Activated CD4-positive, alpha-beta T cell treated with anti-CD3 and anti-CD28 coated beads, Interleukin-2, amount 50 U/mL, for 4 hours (primary cell): ENCODE data around the gene INMT.

Experiments used
- DNase-seq, 2 experiments: peaks; one replicate each; pipeline ENCODE4 v3.0.0-alpha.2; 2020

The INMT gene

GRCh38 chr7:30790356-30790755 is 38.4 kb downstream of the INMT start:
- no peak for DNase-seq

- DNase-seq: no peak
Measured at GRCh38 chr7:30791114-30791513, 39.2 kb downstream of the INMT start.

DNA sequence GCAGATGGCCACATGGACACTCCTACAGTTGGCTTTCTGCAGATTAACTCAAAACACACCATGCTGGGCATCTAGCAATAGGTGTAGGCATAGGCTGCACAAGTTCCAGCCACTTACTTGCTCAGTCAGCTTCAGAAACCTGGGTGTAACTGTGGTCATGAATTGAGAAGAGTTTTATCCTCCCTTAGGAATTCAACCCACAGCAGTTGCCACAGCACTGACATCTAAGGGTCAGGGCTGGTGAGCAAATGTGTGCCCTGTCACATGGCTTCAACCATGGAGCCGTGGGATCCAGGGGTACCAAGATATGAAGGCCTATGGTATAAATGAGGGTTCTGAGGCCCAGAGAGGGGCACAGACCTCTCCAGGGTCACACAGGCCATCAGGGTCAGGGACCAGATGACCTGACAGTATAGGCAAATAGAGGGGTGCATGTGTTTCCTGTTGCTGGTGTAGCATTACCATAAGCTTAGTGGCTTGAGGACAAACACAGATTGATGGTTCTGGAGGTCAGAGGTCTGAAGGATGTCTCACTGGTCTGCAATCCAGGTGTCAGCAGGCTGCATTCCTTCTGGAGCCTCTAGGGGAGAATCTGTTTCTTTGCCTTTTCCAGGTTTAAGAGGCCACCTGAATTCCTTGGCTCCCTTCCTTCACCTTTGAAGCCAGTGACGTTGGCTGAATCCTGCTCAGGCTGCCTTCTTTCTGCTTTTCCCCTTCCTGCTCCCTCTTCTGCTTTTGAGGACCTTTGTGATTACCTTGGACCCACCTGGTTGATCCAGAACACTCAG is 43.4 kb downstream of the INMT start:
- no peak for DNase-seq

DNA sequence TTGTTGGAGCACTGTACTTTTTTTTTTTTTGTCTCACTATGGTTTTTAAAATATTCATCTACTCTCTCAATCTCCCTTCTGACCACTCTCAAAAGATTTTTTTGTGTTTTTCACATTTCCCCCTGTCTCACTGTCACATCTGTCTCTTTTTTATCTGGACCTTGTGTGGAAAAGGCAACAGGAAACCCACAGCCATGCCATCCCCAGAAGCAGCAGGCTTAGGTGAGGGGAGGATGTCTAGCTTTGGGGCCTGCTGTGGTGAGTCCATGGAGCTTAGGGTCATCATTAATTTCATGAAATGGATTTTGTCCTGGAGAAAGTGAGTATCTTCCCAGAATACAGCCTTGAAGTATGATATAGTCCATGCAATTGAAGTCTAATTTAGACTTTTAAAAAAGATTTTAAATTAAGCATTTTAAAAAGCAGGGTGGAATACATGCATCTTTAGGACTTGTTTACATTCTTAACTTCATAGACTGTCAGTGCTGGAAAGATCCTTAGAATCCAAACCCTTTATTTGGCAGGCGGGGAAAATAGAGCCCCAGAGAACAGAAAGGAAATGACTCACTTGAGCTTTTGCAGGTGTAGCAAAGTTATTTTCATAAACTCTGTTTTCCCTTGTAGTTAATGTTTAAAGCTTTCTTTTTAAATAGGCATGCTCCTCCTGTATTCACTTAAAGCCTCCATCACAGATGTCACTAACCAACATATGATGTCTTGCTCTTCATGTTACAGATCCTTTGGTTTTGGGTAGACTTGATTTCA is 44.4 kb downstream of the INMT start:
- no peak for DNase-seq

DNA sequence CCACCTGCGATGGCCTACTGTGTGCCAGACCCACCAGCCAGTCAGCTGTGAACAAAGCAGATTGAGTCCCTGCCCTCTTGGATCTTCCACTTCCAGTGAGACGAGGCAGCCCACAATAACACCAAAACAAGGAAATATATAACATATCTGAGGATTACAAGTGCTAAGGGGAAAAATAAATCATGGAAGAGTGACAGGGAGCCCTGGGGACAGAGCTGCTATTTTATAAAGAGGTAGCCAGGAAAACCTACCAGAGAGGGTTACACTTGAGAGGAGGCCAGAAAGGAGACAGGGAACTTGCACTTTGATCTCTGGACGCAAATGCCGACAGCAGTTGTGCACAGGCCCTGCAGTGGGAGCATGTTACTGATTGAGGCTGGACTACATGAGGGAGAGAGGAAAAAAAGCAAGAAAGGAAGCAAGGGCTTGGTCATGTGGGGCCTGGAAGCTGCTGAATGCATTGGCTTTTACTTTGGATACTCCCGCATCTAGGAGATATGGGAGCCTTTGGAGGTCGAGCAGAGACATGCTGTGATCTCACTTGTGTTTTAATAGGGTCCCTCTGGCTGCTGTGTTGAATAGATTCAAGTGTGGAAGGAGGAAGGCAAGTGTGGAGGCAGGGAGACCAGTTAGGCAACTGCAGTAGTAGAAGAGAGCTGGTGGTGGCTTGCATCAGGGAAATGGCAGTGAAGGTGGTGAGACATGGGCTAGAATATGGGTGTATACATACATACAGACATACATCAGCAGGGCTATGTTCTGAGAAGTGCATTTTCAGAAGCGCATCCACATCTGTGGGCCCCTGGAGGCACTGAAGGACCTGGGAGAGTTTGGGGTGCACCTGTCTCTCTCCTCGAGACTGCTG is 45.5 kb downstream of the INMT start:
- no peak for DNase-seq

- DNase-seq: no peak
Measured at GRCh38 chr7:30799206-30799975, 47.5 kb downstream of the INMT start.

DNA sequence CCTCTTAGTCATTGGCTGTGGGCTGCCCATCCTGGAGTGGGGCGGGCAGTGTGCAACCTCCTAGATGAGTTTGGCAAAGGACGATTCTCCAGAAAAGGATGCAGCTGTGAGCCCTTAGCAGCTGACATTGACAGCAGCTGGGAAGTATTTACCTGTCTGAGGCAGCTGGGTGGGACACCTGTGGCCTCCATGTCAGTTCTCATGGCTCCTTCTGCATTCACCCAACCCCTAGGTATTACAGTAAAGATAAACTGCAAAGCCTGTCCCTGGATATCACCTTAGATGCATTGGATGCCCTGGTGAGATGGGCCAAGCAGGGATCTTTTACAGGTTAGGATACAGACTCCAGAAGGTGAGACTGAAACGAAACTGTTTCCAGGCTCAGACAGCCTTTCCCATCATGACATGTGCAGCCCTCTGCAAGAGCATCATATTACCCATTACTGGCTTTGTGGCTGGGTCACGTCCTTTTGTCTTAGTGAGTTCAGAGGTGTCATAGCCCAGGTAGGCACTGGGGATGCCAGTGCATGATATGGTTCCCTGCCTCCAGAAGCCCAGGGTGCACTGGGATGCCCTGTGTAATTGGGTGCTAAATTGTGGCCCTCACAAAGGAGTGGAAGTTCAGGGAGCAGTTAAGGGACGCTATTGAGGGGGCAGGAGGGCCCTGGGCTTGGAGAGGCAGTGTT is 48.2 kb downstream of the INMT start:
- no peak for DNase-seq

- DNase-seq: peak in 1 of 2 experiments; percentile 8
Measured at GRCh38 chr7:30800785-30801252, 48.9 kb downstream of the INMT start.

DNA sequence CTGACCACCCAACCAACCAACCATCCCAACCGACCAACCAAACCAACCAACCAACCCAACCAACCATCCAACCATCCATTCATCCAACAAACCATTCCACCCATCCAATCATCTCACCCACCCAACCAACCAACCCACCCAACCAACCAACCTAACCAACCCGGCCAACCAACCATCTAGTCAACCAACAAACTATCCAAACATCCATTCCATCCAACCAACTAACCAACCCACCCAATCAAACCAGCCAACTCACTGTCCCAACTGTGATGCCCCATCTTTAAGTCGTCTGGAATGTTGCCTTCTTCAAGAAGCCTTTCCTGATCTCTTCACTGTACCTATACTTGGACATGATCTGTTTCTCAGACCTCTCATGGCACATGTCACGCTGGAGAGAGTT is 50.9 kb downstream of the INMT start:
- DNase-seq: no peak

DNA sequence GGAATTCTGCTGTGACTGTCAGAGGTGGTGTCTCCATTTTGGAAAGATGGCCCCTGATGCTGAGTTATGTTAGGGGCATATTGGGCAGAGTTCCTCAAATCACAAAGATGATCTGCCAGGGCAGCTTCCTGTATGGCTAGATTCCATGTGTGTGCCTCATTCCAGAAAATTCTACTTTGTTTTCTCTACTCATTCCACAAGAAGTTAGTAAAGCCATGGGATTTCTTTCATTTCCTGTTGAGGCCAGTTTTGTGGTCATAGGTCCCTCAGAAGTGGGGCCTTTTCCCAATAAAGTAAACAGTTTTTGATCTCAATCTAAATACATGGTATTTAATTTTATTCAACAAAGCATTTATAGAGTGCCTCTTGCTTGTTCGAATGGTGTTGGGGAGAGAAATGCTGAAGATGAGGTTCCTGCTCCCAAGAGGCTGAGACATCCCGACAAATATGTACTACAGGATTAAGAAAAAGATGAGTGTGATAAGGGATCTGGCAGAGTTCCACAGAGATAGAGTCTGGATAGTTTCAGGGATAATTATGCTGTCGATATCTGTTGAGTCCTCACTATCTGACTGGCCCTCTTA is 52.2 kb downstream of the INMT start:
- no peak for DNase-seq

DNA sequence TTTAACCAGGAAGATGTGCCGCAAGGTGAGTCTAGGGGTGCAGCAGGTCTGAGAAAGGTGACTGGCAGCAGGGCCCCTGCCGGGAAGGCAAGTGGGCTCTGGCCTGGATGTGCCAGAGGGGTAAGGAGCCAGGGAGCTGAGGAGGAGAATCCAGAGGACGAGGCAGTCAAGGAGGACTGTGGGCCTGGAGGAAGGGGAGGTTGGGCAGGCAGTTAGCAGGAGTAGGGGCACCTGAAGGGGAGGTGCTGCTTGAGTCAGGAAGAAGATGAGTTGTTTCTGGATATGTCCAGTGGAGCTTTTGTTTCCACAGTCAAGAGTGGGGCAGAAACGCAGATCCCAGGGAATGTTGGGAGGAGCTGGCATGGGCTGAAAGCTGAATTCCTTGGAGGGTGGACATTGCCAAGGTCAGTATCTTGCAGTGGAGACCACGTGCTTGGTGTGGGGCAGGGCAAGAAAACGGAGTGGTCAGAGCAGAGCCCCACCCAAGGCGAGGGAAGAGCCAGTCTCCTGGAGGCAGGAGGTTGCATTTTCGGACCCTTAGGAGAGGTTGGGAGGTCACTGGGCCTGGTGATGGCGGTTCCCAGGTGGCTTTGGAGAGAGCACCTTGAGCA is 53.3 kb downstream of the INMT start:
- no peak for DNase-seq

GRCh38 chr7:30805931-30806330 is 54.0 kb downstream of the INMT start:
- DNase-seq: no peak
